H1 (cell line): ENCODE data around the gene PAXIP1. TPM values are rescaled to one million over a fixed set of nuclear protein-coding genes. Genes with fewer than 3 reads are reported as not detected.

Experiments used
- CTCF ChIA-PET: fragments of 300-600 bp; sonication (Branson Sonifier 250); formaldehyde crosslinking; loops from one replicate; lab custom pipeline; 2021; ENCODE audit not compliant: partially characterized antibody; lab: Charles Lee
- POLR2A ChIA-PET: fragments of 300-600 bp; sonication (Branson Sonifier 250); formaldehyde crosslinking; loops from one replicate; lab custom pipeline; 2021; ENCODE audit warnings: inconsistent platforms; ENCODE audit not compliant: partially characterized antibody; lab: Charles Lee
- DNase-seq, 2 experiments: peaks; one replicate each; pipeline versions ENCODE4 v3.0.0 to v3.0.0-alpha.2; 2010 to 2022; ENCODE audit warnings: low spot score in 2 of 2, low read depth in 1 of 2, mixed read lengths in 1 of 2
- FAIRE-seq: peaks from 2 replicates; lab custom pipeline; 2011; peaks lifted over from hg19 to GRCh38; lab: Jason Lieb, UNC
- H2AFZ ChIP-seq: 2 replicates; pipeline ENCODE4 v1.8.1; 2012; ENCODE audit warnings: low read length, inconsistent platforms
- H2AK5ac ChIP-seq: 2 replicates; pipeline ENCODE4 v1.6.1; 2013; ENCODE audit warnings: low read depth, low read length
- H2BK120ac ChIP-seq: replicated peaks from 2 replicates; pipeline ENCODE3; 2013; ENCODE audit warnings: low read depth, low read length, inconsistent platforms
- H2BK12ac ChIP-seq: 2 replicates; pipeline ENCODE4 v1.6.1; 2013; ENCODE audit warnings: low read depth, low read length
- H2BK15ac ChIP-seq: 2 replicates; pipeline ENCODE4 v1.6.1; 2013; ENCODE audit warnings: low read length
- H2BK20ac ChIP-seq: 2 replicates; pipeline ENCODE4 v1.6.1; 2013; ENCODE audit warnings: low read length
- H2BK5ac ChIP-seq: 2 replicates; pipeline ENCODE4 v1.6.1; 2013; ENCODE audit warnings: low read depth, low read length
- H3K14ac ChIP-seq: 2 replicates; pipeline ENCODE4 v1.6.1; 2013; ENCODE audit warnings: inconsistent platforms; ENCODE audit not compliant: insufficient read length
- H3K18ac ChIP-seq: 2 replicates; pipeline ENCODE4 v1.6.1; 2013; ENCODE audit warnings: low read length; ENCODE audit errors: extremely low read depth
- H3K23ac ChIP-seq: 2 replicates; pipeline ENCODE4 v1.6.1; 2013; ENCODE audit warnings: inconsistent platforms; ENCODE audit not compliant: insufficient read length
- H3K23me2 ChIP-seq: 2 replicates; pipeline ENCODE4 v1.6.1; 2013; ENCODE audit warnings: low read depth, low read length
- H3K27ac ChIP-seq: 2 replicates; pipeline ENCODE4 v1.6.1; 2011; ENCODE audit warnings: low read depth, low read length, inconsistent platforms
- H3K27me3 ChIP-seq, 4 experiments: replicated peaks in 1 of 4; 1 replicate in 1 of 4; 2 replicates in 3 of 4; pipeline versions ENCODE4 v1.6.1 to v1.8.1; 2011 to 2013; ENCODE audit warnings: low read length in 3 of 4, mild to moderate bottlenecking in 3 of 4, inconsistent platforms in 2 of 4, mixed read lengths in 2 of 4, moderate library complexity in 1 of 4; ENCODE audit not compliant: control insufficient read depth in 3 of 4, insufficient read depth in 3 of 4; ENCODE audit errors: extremely low read depth in 1 of 4
- H3K36me3 ChIP-seq, 4 experiments: 2 replicates each; pipeline versions ENCODE4 v1.6.1 to v1.8.1; 2011 to 2013; ENCODE audit warnings: mild to moderate bottlenecking in 4 of 4, low read length in 3 of 4, moderate library complexity in 2 of 4, control low read depth in 1 of 4, inconsistent platforms in 1 of 4; ENCODE audit not compliant: insufficient read depth in 4 of 4, control insufficient read depth in 2 of 4
- H3K4ac ChIP-seq: replicated peaks from 2 replicates; pipeline ENCODE3; 2013; ENCODE audit warnings: low read length, low read depth, mixed read lengths, inconsistent platforms; ENCODE audit not compliant: insufficient read length
- H3K4me1 ChIP-seq, 4 experiments: replicated peaks in 1 of 4; 1 replicate in 1 of 4; 2 replicates in 3 of 4; pipeline versions ENCODE4 v1.6.1 to v1.8.1; 2011 to 2013; ENCODE audit warnings: low read length in 3 of 4, inconsistent platforms in 2 of 4, mixed read lengths in 1 of 4; ENCODE audit not compliant: insufficient read depth in 4 of 4, control insufficient read depth in 3 of 4
- H3K4me2 ChIP-seq, 2 experiments: 2 replicates each; pipeline versions ENCODE4 v1.6.1 to v1.8.1; 2011 to 2013; ENCODE audit warnings: low read depth in 2 of 2, low read length in 2 of 2, control low read depth in 1 of 2, inconsistent platforms in 1 of 2, mild to moderate bottlenecking in 1 of 2; ENCODE audit not compliant: insufficient read depth in 1 of 2
- H3K4me3 ChIP-seq, 4 experiments: fragments of 200-600, 300-600 bp in 1 of 4; sonication (generic), shearing (Covaris generic), sonication (Bioruptor Twin) in 1 of 4; 2 replicates each; pipeline versions ENCODE4 v1.5.1 to v1.8.1; 2011 to 2016; ENCODE audit warnings: low read length in 4 of 4, low read depth in 3 of 4, control low read depth in 2 of 4, inconsistent platforms in 2 of 4, mild to moderate bottlenecking in 2 of 4, mixed read lengths in 1 of 4, moderate library complexity in 1 of 4; ENCODE audit not compliant: insufficient read depth in 2 of 4; ENCODE audit errors: extremely low read depth in 1 of 4
- H3K56ac ChIP-seq: replicated peaks from 2 replicates; pipeline ENCODE3; 2013; ENCODE audit warnings: low read depth, mild to moderate bottlenecking, mixed read lengths, low read length, inconsistent platforms; ENCODE audit not compliant: insufficient read length
- H3K79me1 ChIP-seq: 2 replicates; pipeline ENCODE4 v1.6.1; 2013; ENCODE audit warnings: low read depth, low read length, control low read depth
- H3K79me2 ChIP-seq, 2 experiments: 2 replicates each; pipeline versions ENCODE4 v1.6.1 to v1.8.1; 2012 to 2013; ENCODE audit warnings: low read length in 2 of 2, mild to moderate bottlenecking in 2 of 2, inconsistent platforms in 1 of 2; ENCODE audit not compliant: insufficient read depth in 2 of 2, control insufficient read depth in 1 of 2
- H3K9ac ChIP-seq, 4 experiments: replicated peaks in 1 of 4; 1 replicate in 1 of 4; 2 replicates in 3 of 4; pipeline versions ENCODE4 v1.6.1 to v1.8.1; 2011 to 2013; ENCODE audit warnings: low read depth in 3 of 4, low read length in 3 of 4, control low read depth in 2 of 4, mild to moderate bottlenecking in 2 of 4, moderate library complexity in 2 of 4, inconsistent platforms in 1 of 4; ENCODE audit errors: extremely low read depth in 1 of 4
- H3K9me3 ChIP-seq, 2 experiments: 2 replicates each; pipeline versions ENCODE4 v1.6.1 to v1.8.1; 2012 to 2013; ENCODE audit warnings: mild to moderate bottlenecking in 2 of 2, moderate library complexity in 2 of 2, control low read depth in 1 of 2, inconsistent platforms in 1 of 2, low read depth in 1 of 2, low read length in 1 of 2, mixed read lengths in 1 of 2; ENCODE audit not compliant: insufficient read depth in 2 of 2
- H4K20me1 ChIP-seq, 2 experiments: replicated peaks in 1 of 2; 2 replicates each; pipeline versions ENCODE3 to v1.8.1; 2011 to 2013; ENCODE audit warnings: inconsistent platforms in 2 of 2, low read length in 2 of 2, mild to moderate bottlenecking in 1 of 2; ENCODE audit not compliant: insufficient read depth in 2 of 2, control insufficient read depth in 1 of 2
- H4K5ac ChIP-seq: 2 replicates; pipeline ENCODE4 v1.6.1; 2013; ENCODE audit warnings: low read length, low read depth, mixed read lengths, inconsistent platforms; ENCODE audit not compliant: insufficient read length
- H4K8ac ChIP-seq: 2 replicates; pipeline ENCODE4 v1.8.0; 2013; ENCODE audit warnings: mild to moderate bottlenecking, moderate library complexity, low read length, inconsistent platforms; ENCODE audit not compliant: insufficient read depth; ENCODE audit errors: extremely low read depth
- H4K91ac ChIP-seq: replicated peaks from 2 replicates; pipeline ENCODE3; 2013; ENCODE audit warnings: low read length, mixed read lengths, inconsistent platforms; ENCODE audit not compliant: insufficient read length
- NRF1 ChIP-seq: IDR thresholded peaks from 2 replicates; pipeline ENCODE4 v1.6.1; 2011; ENCODE audit warnings: mild to moderate bottlenecking, low read depth, low read length, improper control_type of control experiment
- SP1 ChIP-seq: IDR thresholded peaks from 2 replicates; pipeline ENCODE4 v1.6.1; 2011; ENCODE audit warnings: low read depth, low read length
- WGBS, 2 experiments: shearing (Covaris generic) in 1 of 2; methylation state at CpG; one replicate each; pipeline versions ENCODE4 v1.1.6 to v1.1.7; 2013 to 2015; ENCODE audit warnings: low lambda C conversion rate in 2 of 2, mixed read lengths in 2 of 2, inconsistent platforms in 1 of 2, low coverage in 1 of 2, missing lambda C conversion rate in 1 of 2; ENCODE audit not compliant: insufficient replicate concordance in 2 of 2, insufficient coverage in 1 of 2, insufficient read length in 1 of 2; ENCODE audit errors: extremely low coverage in 1 of 2, missing lambda C conversion rate in 1 of 2; 5-methylcytosine and 5-hydroxymethylcytosine counted together
- polyA plus RNA-seq, 7 experiments: library from polyadenylated mRNA; depleted of rRNA in 3 of 7; stranded (reverse) in 5 of 7; unstranded in 2 of 7; fragments of >200 nt in 5 of 7; fragments of 200-250 nt in 2 of 7; gene quantifications; 1 replicate in 5 of 7; 2 replicates in 1 of 7; 4 replicates in 1 of 7; pipeline versions ENCODE4 v1.2.1 to v1.2.3, GENCODE V29; 2011 to 2013; ENCODE audit warnings: missing spikeins in 2 of 7, mixed read lengths in 2 of 7
- total RNA-seq: library from RNA; stranded (reverse); fragmentation: NEBNext Ultra II Directional; extraction: Animal tissue kit (Norgen Biotek cat#: 25700); gene quantifications from 2 replicates; pipeline ENCODE4 v1.2.1, GENCODE V29; 2021

PAXIP1 gene
- total and polyA plus RNA-seq, 2 of the 8 experiments (the other 6 are each of a cell fraction or from before 2014, with no cell fraction given), result 32.4 to 32.8 TPM

DNA sequence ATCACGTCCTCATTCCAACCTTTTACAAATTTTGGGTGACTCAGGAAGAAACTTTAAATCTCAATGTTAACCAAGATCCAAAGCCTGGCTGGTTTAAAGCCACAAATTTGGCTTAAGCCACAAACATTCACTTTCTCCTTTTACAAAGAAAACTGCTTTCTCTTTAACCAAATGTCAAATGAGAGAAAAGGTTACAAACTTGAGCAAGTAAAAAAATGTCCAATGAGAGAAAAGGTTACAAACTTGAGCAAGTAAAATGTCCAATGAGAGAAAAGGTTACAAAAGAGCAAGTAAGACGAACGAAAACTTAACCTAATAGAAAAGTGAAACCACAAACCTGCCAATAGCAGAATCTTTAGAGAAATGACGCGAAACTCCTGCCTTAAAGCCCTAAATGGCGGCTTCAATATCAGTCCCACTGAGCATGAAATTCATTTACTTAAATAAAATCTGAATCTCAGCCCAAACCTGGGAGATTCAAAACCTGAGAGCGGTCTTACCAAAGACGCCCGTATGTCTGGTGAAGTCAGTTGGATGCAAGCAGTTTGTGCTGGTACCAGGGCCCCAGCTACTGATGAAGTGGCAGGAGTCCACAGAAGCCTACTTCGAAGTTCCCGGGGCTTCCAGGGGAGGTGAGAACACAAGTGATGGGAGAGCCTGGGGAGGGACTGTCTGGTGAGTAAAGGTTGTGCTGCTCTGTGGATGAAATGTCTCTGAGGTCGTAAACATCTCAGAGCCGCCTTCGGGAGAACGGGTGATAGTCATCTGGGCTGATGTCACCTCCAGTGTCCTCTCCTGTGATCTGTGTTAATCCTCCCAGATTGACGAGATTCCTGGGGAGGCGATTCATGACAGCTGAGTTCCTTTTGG is 74.6 kb downstream of the PAXIP1 start:
- Histone ChIP-seq H3K79me2 (no peaks in the 10 kb centered on the region), H2BK120ac (no peak overlapping the region), H3K36me3 (no peaks in the 10 kb centered on the region), H3K4me3 (no peak overlapping the region), H3K23ac (no peak overlapping the region), H2AK5ac (no peak overlapping the region), H4K5ac (no peak overlapping the region), H3K27me3 (no peaks in the 10 kb centered on the region), H4K8ac (peak overlapping the region; percentile 89), H3K23me2 (no peaks in the 10 kb centered on the region), H2AFZ (peak overlapping the region; percentile 63), H3K9me3 (peaks cover 7 to 10% of the 10 kb centered on the region in 2 experiments; a peak in 2 of 4 replicates), H3K18ac (no peak overlapping the region), H2BK15ac (no peak overlapping the region), H4K20me1 (no peaks in the 10 kb centered on the region), H3K9ac (no peak overlapping the region), H3K4me1 (peaks cover 0 to 6% (median 4%) of the 10 kb centered on the region in 4 experiments; a peak in 5 of 7 replicates), H3K14ac (no peak overlapping the region), H4K91ac (peak overlapping the region; percentile 1), H2BK20ac (no peak overlapping the region), H2BK12ac (no peak overlapping the region), H3K56ac (no peak overlapping the region), H3K4ac (no peak overlapping the region), H3K4me2 (no peak overlapping the region), H2BK5ac (no peak overlapping the region), H3K27ac (no peak overlapping the region), H3K79me1 (no peaks in the 10 kb centered on the region)
- TF ChIP-seq SP1, result peak; percentile 83
- TF ChIP-seq NRF1, result no peak
- CTCF ChIA-PET, result interaction anchor here (0.6 to 5.1 kb wide), 38 partner anchors 9 to 839 kb away, joined by 3 to 58 read pairs (median 4); no protein-coding TSS in a partner anchor
- DNase-seq, result no peak
- POLR2A ChIA-PET, result interaction anchor here (0.6 to 1.0 kb wide), 2 partner anchors 13 to 24 kb away, joined by 3 read pairs; no protein-coding TSS in a partner anchor
- 83% methylated on average over 17 of the region's 17 CpGs; no CpG with 5 or more reads in 1 of the 2 experiments for WGBS, 2 experiments
- peak; percentile 71 for FAIRE-seq
